K562 (cell line): ENCODE measurements around the gene ZBTB47. TPM values are rescaled to one million over a fixed set of nuclear protein-coding genes. Genes with fewer than 3 reads are reported as not detected.

Experiments used
- ATAC-seq: fragments of 200-7000 bp; cut with Tn5 transposase; 3 replicates; pipeline ENCODE4 v1.9.1; 2020; ENCODE audit warnings: moderate library complexity
- BruUV-seq: library from RNA; stranded (reverse); fragments of 400-500 nt; replicated peaks from 2 replicates; lab custom pipeline; 2021; lab: Mats Ljungman, UMichigan
- CTCF ChIA-PET: fragments of 300-600 bp; formaldehyde crosslinking; extraction: SDS; loops from one replicate; lab custom pipeline; 2021; ENCODE audit warnings: low intra/inter-chr PET ratio; lab: Yijun Ruan, JAX
- POLR2A ChIA-PET: fragments of 300-600, 350-650 bp; sonication (Branson Sonifier 250); formaldehyde crosslinking; extraction: SDS; loops from one replicate; lab custom pipeline; 2021; ENCODE audit warnings: antibody characterized with exemption, inconsistent platforms; lab: Yijun Ruan, JAX
- DNase-seq, 4 experiments: peaks; one replicate each; pipeline versions ENCODE4 v3.0.0 to v3.0.0-alpha.2; 2011 to 2018; ENCODE audit warnings: low spot score in 3 of 4, mixed read lengths in 3 of 4; ENCODE audit errors: extremely low read depth in 1 of 4
- FAIRE-seq: peaks from 2 replicates; lab custom pipeline; 2011; peaks lifted over from hg19 to GRCh38; lab: Jason Lieb, UNC
- H2AFZ ChIP-seq: 2 replicates; pipeline ENCODE4 v1.6.0; 2011; ENCODE audit warnings: low read depth, low read length, control low read depth, inconsistent platforms
- H3K27ac ChIP-seq: fragments of 200-600 bp; 3 replicates; pipeline ENCODE4 v1.8.0; 2011; ENCODE audit warnings: low read depth, mild to moderate bottlenecking, control low read depth, inconsistent platforms, low read length, moderate library complexity, mixed read lengths; ENCODE audit errors: extremely low read depth
- H3K27me3 ChIP-seq, 2 experiments: fragments of 300-600 bp in 1 of 2; 2 replicates in 1 of 2; 3 replicates in 1 of 2; pipeline versions ENCODE4 v1.6.0 to v1.8.0; 2011; ENCODE audit warnings: inconsistent platforms in 2 of 2, low read length in 2 of 2, mild to moderate bottlenecking in 1 of 2, mixed read lengths in 1 of 2, moderate library complexity in 1 of 2; ENCODE audit not compliant: control insufficient read depth in 2 of 2, insufficient read depth in 2 of 2
- H3K36me3 ChIP-seq: fragments of 300-600 bp; 3 replicates; pipeline ENCODE4 v1.8.0; 2011; ENCODE audit warnings: mild to moderate bottlenecking, low read length, inconsistent platforms; ENCODE audit not compliant: control insufficient read depth, insufficient read depth
- H3K4me1 ChIP-seq, 2 experiments: fragments of 200-600 bp in 1 of 2; replicated peaks in 1 of 2; 2 replicates in 1 of 2; 3 replicates in 1 of 2; pipeline versions ENCODE4 v1.5.1 to v1.8.0; 2011; ENCODE audit warnings: inconsistent platforms in 2 of 2, low read length in 2 of 2, mild to moderate bottlenecking in 1 of 2, mixed read lengths in 1 of 2, moderate library complexity in 1 of 2; ENCODE audit not compliant: control insufficient read depth in 2 of 2, insufficient read depth in 2 of 2
- H3K4me2 ChIP-seq: 2 replicates; pipeline ENCODE4 v1.6.1; 2011; ENCODE audit warnings: low read length, control low read depth, inconsistent platforms, mixed read lengths; ENCODE audit not compliant: insufficient read depth
- H3K4me3 ChIP-seq: fragments of 200-600 bp; sonication (generic), shearing (Covaris generic); 2 replicates; pipeline ENCODE4 v1.5.1; 2016; ENCODE audit warnings: control low read depth, inconsistent platforms
- H3K79me2 ChIP-seq: fragments of 200-600 bp; 3 replicates; pipeline ENCODE4 v1.8.0; 2011; ENCODE audit warnings: low read length, inconsistent platforms; ENCODE audit not compliant: control insufficient read depth, insufficient read depth
- H3K9ac ChIP-seq, 2 experiments: 2 replicates each; pipeline versions ENCODE4 v1.6.0 to v1.6.1; 2011; ENCODE audit warnings: low read depth in 2 of 2, low read length in 2 of 2, control low read depth in 1 of 2, inconsistent platforms in 1 of 2, mild to moderate bottlenecking in 1 of 2, mixed read lengths in 1 of 2; ENCODE audit not compliant: insufficient read depth in 1 of 2
- H3K9me1 ChIP-seq: one replicate; pipeline ENCODE4 v1.6.0; 2011; ENCODE audit warnings: inconsistent platforms, mild to moderate bottlenecking, low read length, moderate library complexity; ENCODE audit not compliant: control insufficient read depth, insufficient read depth
- H3K9me3 ChIP-seq: replicated peaks from 2 replicates; pipeline ENCODE4 v1.5.1; 2011; ENCODE audit warnings: low read depth, low read length, inconsistent platforms; ENCODE audit not compliant: control insufficient read depth, insufficient read depth
- H4K20me1 ChIP-seq: replicated peaks from 2 replicates; pipeline ENCODE4 v1.6.1; 2011; ENCODE audit warnings: low read length, inconsistent platforms, mixed read lengths; ENCODE audit not compliant: control insufficient read depth, insufficient read depth
- CBX8 ChIP-seq: fragments of 200-600 bp; sonication (generic); IDR thresholded peaks from 2 replicates; pipeline ENCODE4 v1.6.1; 2012; ENCODE audit warnings: borderline replicate concordance, mixed run types, low read depth, mild to moderate bottlenecking, moderate library complexity, mixed read lengths, low read length, control low read depth, inconsistent platforms; ENCODE audit not compliant: poor library complexity, severe bottlenecking; ENCODE audit errors: extremely low read depth
- E2F5 ChIP-seq: sonication (generic); formaldehyde crosslinking; IDR thresholded peaks from 2 replicates; pipeline ENCODE4 v1.8.0; 2022; ENCODE audit warnings: mild to moderate bottlenecking, missing genetic modification reagents
- ELF1 ChIP-seq: fragments of 200-800 bp; sonication (Bioruptor generic); IDR thresholded peaks from 2 replicates; pipeline ENCODE4 v1.6.1; 2016; ENCODE audit warnings: missing genetic modification characterization, missing compliant biosample characterization
- KLF6 ChIP-seq: fragments of 250-450 bp; sonication (Bioruptor Pico); IDR thresholded peaks from 2 replicates; pipeline ENCODE4 v1.4.0; 2020; ENCODE audit warnings: mild to moderate bottlenecking, moderate library complexity, borderline replicate concordance
- MIER1 ChIP-seq: fragments of 450-650 bp; IDR thresholded peaks from 2 replicates; pipeline ENCODE4 v1.6.1; 2016; ENCODE audit warnings: antibody characterized with exemption, mild to moderate bottlenecking, low read depth
- MYBL2 ChIP-seq, 2 experiments: fragments of 450-650 bp in 1 of 2; sonication (generic) in 1 of 2; formaldehyde crosslinking in 1 of 2; IDR thresholded peaks; 2 replicates each; pipeline versions ENCODE4 v1.6.1 to v1.8.1; 2017 to 2022; ENCODE audit warnings: borderline replicate concordance in 1 of 2, inconsistent platforms in 1 of 2, low read depth in 1 of 2, mild to moderate bottlenecking in 1 of 2, missing genetic modification reagents in 1 of 2, moderate library complexity in 1 of 2
- SMARCA5 ChIP-seq: fragments of 450-650 bp; IDR thresholded peaks from 2 replicates; pipeline ENCODE4 v1.6.1; 2016
- SRSF7 ChIP-seq: fragments of 200-400 bp; formaldehyde crosslinking; optimal IDR thresholded peaks from 2 replicates; pipeline ENCODE3; 2017; ENCODE audit warnings: mild to moderate bottlenecking, low read depth, low read length
- TSHZ1 ChIP-seq: fragments of 250-450 bp; sonication (Bioruptor Pico); IDR thresholded peaks from 2 replicates; pipeline ENCODE4 v1.4.0; 2020; ENCODE audit warnings: mild to moderate bottlenecking, moderate library complexity
- ZNF551 ChIP-seq: fragments of 250-450 bp; sonication (Bioruptor Pico); IDR thresholded peaks from 2 replicates; pipeline ENCODE4 v1.5.0; 2021; ENCODE audit warnings: mild to moderate bottlenecking, moderate library complexity
- WGBS: fragments of 100-300 bp; shearing (Covaris generic); methylation state at CpG from one replicate; pipeline ENCODE4 v1.1.6; 2016; ENCODE audit warnings: low coverage, mixed read lengths; ENCODE audit not compliant: insufficient coverage; ENCODE audit errors: missing lambda C conversion rate; 5-methylcytosine and 5-hydroxymethylcytosine counted together
- in situ Hi-C: fragments of 300-500 bp; cut with MboI; formaldehyde crosslinking; loops from 4 replicates; pipeline ENCODE4 v1.15.0; 2018; ENCODE audit warnings: inconsistent platforms, mixed read lengths
- intact Hi-C: fragments of 100-400 bp; cut with micrococcal nuclease; formaldehyde crosslinking; loops from 2 replicates; pipeline ENCODE4 v1.14.2; 2022
- polyA plus RNA-seq, 8 experiments: library from polyadenylated mRNA; depleted of rRNA in 4 of 8; stranded (reverse) in 5 of 8; unstranded in 3 of 8; fragments of >200 nt; fragmentation: Nextera tagmentation in 2 of 8; fragmentation: Illumina TruSeq in 1 of 8; extraction: Ambion mirVana in 2 of 8; extraction: Trizol in 1 of 8; gene quantifications; 2 replicates each; pipeline versions ENCODE4 v1.2.1 to v1.2.3, GENCODE V29; 2011 to 2014; ENCODE audit warnings: inconsistent platforms in 1 of 8, missing spikeins in 1 of 8
- total RNA-seq, 7 experiments: library from RNA; depleted of rRNA in 6 of 7; stranded (reverse); fragments of >200 nt in 6 of 7; fragmentation: Illumina TruSeq in 2 of 7; extraction: Trizol in 2 of 7; gene quantifications; 2 replicates each; pipeline versions ENCODE4 v1.2.1 to v1.2.3, GENCODE V29; 2011 to 2021; ENCODE audit warnings: low replicate concordance in 1 of 7
- TF ChIP-seq, protein P1 (sequence below), 2 experiments: fragments of 450-650 bp in 1 of 2; IDR thresholded peaks; 2 replicates each; pipeline ENCODE4 v1.6.1; 2011 to 2017; ENCODE audit warnings: low read depth in 2 of 2, antibody characterized with exemption in 1 of 2, borderline replicate concordance in 1 of 2, low read length in 1 of 2, mild to moderate bottlenecking in 1 of 2, mixed read lengths in 1 of 2; ENCODE audit not compliant: control insufficient read depth in 1 of 2
- TF ChIP-seq, protein P2 (sequence below): fragments of 250-450 bp; sonication (Bioruptor Pico); IDR thresholded peaks from 2 replicates; pipeline ENCODE4 v1.5.0; 2021

The ZBTB47 gene
- total and polyA plus RNA-seq, 9 of the 15 experiments (the other 6 are each of a cell fraction or from before 2014, with no cell fraction given) = 0.11 to 4.6 (median 1.7) TPM; not detected in 1

- Histone ChIP-seq H3K27me3 (peaks cover 6 to 24% of the 10 kb centered on the region in 2 experiments; a peak in 3 of 5 replicates), H3K79me2 (no peaks in the 10 kb centered on the region), H3K4me1 (peaks cover 4 to 10% of the 10 kb centered on the region in 2 experiments; a peak in 4 of 5 replicates), H3K36me3 (no peaks in the 10 kb centered on the region), H2AFZ (no peak overlapping the region), H3K9me3 (no peaks in the 10 kb centered on the region), H3K27ac (no peak overlapping the region), H3K9ac (peak overlapping the region in 1 of 2 experiments; percentile 1; a peak in 1 of 4 replicates), H3K9me1 (no peaks in the 10 kb centered on the region)
- FAIRE-seq (no peak), DNase-seq (no peak), ATAC-seq (no peak)
- in situ Hi-C loops = no loop called here
- TF ChIP-seq TSHZ1 (CRISPR knock-in tag) (no peak), ZNF551 (no peak), SMARCA5 (no peak), E2F5 (CRISPR knock-in tag) (no peak), MYBL2 (IDR thresholded peaks at IDR 0.05; ENCODE audit: low read depth) (no peak), MYBL2 (CRISPR knock-in tag; IDR thresholded peaks at IDR 0.05; ENCODE audit: borderline replicate concordance) (no peak), CBX8 (no peak), ELF1 (tag) (no peak), SRSF7 (no peak), KLF6 (CRISPR knock-in tag) (no peak), MIER1 (no peak)
- TF ChIP-seq, protein P1, sequence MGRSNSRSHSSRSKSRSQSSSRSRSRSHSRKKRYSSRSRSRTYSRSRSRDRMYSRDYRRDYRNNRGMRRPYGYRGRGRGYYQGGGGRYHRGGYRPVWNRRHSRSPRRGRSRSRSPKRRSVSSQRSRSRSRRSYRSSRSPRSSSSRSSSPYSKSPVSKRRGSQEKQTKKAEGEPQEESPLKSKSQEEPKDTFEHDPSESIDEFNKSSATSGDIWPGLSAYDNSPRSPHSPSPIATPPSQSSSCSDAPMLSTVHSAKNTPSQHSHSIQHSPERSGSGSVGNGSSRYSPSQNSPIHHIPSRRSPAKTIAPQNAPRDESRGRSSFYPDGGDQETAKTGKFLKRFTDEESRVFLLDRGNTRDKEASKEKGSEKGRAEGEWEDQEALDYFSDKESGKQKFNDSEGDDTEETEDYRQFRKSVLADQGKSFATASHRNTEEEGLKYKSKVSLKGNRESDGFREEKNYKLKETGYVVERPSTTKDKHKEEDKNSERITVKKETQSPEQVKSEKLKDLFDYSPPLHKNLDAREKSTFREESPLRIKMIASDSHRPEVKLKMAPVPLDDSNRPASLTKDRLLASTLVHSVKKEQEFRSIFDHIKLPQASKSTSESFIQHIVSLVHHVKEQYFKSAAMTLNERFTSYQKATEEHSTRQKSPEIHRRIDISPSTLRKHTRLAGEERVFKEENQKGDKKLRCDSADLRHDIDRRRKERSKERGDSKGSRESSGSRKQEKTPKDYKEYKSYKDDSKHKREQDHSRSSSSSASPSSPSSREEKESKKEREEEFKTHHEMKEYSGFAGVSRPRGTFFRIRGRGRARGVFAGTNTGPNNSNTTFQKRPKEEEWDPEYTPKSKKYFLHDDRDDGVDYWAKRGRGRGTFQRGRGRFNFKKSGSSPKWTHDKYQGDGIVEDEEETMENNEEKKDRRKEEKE (IDR thresholded peaks at IDR 0.05; ENCODE audit: borderline replicate concordance in 1 of 2, control insufficient read depth in 1 of 2, low read depth in 2 of 2, low read length in 1 of 2) = no peak
- TF ChIP-seq, protein P2, sequence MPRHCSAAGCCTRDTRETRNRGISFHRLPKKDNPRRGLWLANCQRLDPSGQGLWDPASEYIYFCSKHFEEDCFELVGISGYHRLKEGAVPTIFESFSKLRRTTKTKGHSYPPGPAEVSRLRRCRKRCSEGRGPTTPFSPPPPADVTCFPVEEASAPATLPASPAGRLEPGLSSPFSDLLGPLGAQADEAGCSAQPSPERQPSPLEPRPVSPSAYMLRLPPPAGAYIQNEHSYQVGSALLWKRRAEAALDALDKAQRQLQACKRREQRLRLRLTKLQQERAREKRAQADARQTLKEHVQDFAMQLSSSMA = no peak
- TF ChIP-seq, all 486 proteins: peak for 0
- Histone ChIP-seq H4K20me1 (0 out of 2 replicates have a peak, but pooled peaks cover 11% of the 10 kb centered on the region), H3K4me3 (no peak overlapping the region), H3K4me2 (no peak overlapping the region)
- WGBS = 15% methylated on average over 4 of the region's 4 CpGs
- CTCF ChIA-PET = no interaction called here
- intact Hi-C loops = no loop called here
- POLR2A ChIA-PET = interaction anchor here (0.6 to 1.1 kb wide), 3 partner anchors 15 to 27 kb away, joined by 3 to 4 read pairs (median 4); no protein-coding TSS in a partner anchor
- no TSS peak for BruUV-seq
Observed at GRCh38 chr3:42666577-42666998, 13.1 kb downstream of the ZBTB47 start.
